Ovary (tissue), 3 donors: Measurements from ENCODE around the gene NUP35.

Experiments used
- CTCF ChIP-seq, 3 donors: fragments of 450-650 bp in 2 of 3; fragments of 200-600 bp in 1 of 3; IDR thresholded peaks; one replicate each; pipeline versions ENCODE4 v1.5.1 to v1.8.0; 2016 to 2022; ENCODE audit warnings: antibody characterized with exemption in 3 of 3, mild to moderate bottlenecking in 1 of 3
- EP300 ChIP-seq: sonication (generic); formaldehyde crosslinking; IDR thresholded peaks from one replicate; pipeline ENCODE4 v1.6.1; 2017; ENCODE audit warnings: antibody characterized with exemption
- donor health status: DM: no; HTN: no; CAD: no.

- TF ChIP-seq CTCF (IDR thresholded peaks at IDR 0.05) (no peak), EP300 (no peak)
Measured at GRCh38 chr2:183123959-183124221, 353 bp upstream of the NUP35 start.
